Measurements from ENCODE around the gene RPL29.

The RPL29 gene

GRCh38 chr3:51961011-51961410 lies 34.7 kb downstream of the RPL29 start:
- DNase-seq (ENCODE audit: low spot score), result no peak
- TF ChIP-seq CTCF (IDR thresholded peaks at IDR 0.05; ENCODE audit: extremely low read depth, insufficient read depth, missing control alignments), result no peak
- in situ Hi-C loops (cut with MboI; ENCODE audit: low pct_unique_long_range_greater_than_20kb, low sequenced_read_pairs, unreplicated experiment), result no loop called here

GRCh38 chr3:51960386-51960785 lies 35.3 kb downstream of the RPL29 start:
- DNase-seq (ENCODE audit: low spot score), result no peak
- TF ChIP-seq CTCF (IDR thresholded peaks at IDR 0.05; ENCODE audit: extremely low read depth, insufficient read depth, missing control alignments), result no peak
- in situ Hi-C loops (cut with MboI; ENCODE audit: low pct_unique_long_range_greater_than_20kb, low sequenced_read_pairs, unreplicated experiment), result no loop called here

GRCh38 chr3:51959651-51960050 lies 36.0 kb downstream of the RPL29 start:
- DNase-seq (ENCODE audit: low spot score), result no peak
- no peak for TF ChIP-seq CTCF (IDR thresholded peaks at IDR 0.05; ENCODE audit: extremely low read depth, insufficient read depth, missing control alignments)
- in situ Hi-C loops (cut with MboI; ENCODE audit: low pct_unique_long_range_greater_than_20kb, low sequenced_read_pairs, unreplicated experiment), result no loop called here

GRCh38 chr3:51958603-51959521 lies 36.8 kb downstream of the RPL29 start:
- TF ChIP-seq CTCF (IDR thresholded peaks at IDR 0.05; ENCODE audit: extremely low read depth, insufficient read depth, missing control alignments), result no peak
- in situ Hi-C loops (cut with MboI; ENCODE audit: low pct_unique_long_range_greater_than_20kb, low sequenced_read_pairs, unreplicated experiment), result no loop called here

DNA sequence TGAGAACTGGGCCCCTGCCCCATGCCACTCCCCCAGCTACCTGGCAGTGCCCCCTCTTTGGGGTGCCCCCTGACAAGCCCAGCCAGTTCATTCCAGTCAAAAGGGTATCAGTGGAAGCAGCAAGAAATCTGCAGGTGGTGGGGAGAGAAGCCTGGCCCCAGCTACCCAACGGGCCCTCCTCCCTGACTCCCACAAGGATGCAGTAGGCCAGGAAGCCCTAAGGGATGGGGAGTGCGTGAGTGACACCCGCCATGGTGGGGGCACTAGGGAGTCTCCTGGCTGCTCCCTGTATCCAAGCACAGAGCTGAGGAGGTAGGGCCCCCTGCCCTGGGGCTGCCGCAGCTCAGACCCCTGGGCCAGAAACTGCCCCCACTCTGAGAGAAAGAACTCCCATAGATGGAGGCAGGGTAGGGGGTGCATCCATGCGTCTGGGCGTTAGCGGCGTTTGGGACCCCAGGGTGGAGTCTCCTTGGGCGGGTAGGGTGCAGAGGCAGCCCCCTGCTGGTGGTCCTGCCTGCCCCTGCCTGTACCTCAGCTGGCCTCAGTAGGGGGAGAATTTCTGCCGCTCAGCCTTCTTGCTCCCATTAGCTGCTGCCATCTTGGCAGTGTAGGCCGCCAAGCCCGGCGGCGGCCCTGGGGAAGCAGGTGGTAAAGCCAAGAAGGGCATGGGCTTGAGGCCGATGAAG lies 38.0 kb downstream of the RPL29 start:
- TF ChIP-seq CTCF (IDR thresholded peaks at IDR 0.05; ENCODE audit: extremely low read depth, insufficient read depth, missing control alignments), result no peak
- in situ Hi-C loops (cut with MboI; ENCODE audit: low pct_unique_long_range_greater_than_20kb, low sequenced_read_pairs, unreplicated experiment), result no loop called here
- DNase-seq (ENCODE audit: low spot score), result no peak

More at GRCh38 chr3:51958603-51959521, 36.8 kb downstream of the RPL29 start:
- DNase-seq (ENCODE audit: low spot score), result no peak

DNA sequence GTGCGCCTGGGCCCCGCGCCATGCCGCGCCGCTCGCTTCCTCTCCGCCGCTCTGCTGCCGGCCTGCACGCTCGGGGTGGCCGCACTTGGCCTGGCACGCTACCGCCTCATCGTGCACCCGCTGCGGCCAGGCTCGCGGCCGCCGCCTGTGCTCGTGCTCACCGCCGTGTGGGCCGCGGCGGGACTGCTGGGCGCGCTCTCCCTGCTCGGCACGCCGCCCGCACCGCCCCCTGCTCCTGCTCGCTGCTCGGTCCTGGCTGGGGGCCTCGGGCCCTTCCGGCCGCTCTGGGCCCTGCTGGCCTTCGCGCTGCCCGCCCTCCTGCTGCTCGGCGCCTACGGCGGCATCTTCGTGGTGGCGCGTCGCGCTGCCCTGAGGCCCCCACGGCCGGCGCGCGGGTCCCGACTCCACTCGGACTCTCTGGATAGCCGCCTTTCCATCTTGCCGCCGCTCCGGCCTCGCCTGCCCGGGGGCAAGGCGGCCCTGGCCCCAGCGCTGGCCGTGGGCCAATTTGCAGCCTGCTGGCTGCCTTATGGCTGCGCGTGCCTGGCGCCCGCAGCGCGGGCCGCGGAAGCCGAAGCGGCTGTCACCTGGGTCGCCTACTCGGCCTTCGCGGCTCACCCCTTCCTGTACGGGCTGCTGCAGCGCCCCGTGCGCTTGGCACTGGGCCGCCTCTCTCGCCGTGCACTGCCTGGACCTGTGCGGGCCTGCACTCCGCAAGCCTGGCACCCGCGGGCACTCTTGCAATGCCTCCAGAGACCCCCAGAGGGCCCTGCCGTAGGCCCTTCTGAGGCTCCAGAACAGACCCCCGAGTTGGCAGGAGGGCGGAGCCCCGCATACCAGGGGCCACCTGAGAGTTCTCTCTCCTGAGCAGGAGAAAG lies 39.6 kb downstream of the RPL29 start:
- TF ChIP-seq CTCF (IDR thresholded peaks at IDR 0.05; ENCODE audit: extremely low read depth, insufficient read depth, missing control alignments), result peak; percentile 26
- in situ Hi-C loops (cut with MboI; ENCODE audit: low pct_unique_long_range_greater_than_20kb, low sequenced_read_pairs, unreplicated experiment), result no loop called here
- DNase-seq (ENCODE audit: low spot score), result peak; percentile 74

Measured in GM13977 (cell line).